Measurements from ENCODE around the gene XPC.
A peak's percentile ranks its signal among the peaks of the same experiment; 100 is the strongest.
"Not testable (repeated sequence)": the region's sequence is repeated elsewhere in the genome, so short reads cannot be mapped to it uniquely, and the experiment has no call there.

The XPC gene

DNA sequence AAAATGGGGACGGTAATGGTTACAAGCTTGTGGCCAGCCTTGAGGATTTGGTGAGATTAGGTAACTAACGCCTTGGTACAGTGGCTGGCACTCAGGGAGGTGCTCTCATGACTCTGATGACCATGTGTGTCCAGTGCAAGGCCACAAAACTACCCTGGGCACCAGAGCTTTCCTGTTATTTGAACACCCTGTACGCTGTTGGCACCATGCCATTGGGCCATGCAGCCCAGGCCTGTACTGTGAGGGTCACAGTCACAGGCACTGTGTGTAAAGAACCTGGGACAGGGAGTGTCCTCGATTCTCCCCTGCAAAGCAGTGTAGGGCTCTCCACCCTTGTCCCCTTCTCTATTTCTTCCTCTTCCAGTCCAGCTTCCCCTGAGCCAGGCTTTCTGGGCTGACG lies 47.3 kb downstream of the XPC start:
- DNase-seq: no peak

DNA sequence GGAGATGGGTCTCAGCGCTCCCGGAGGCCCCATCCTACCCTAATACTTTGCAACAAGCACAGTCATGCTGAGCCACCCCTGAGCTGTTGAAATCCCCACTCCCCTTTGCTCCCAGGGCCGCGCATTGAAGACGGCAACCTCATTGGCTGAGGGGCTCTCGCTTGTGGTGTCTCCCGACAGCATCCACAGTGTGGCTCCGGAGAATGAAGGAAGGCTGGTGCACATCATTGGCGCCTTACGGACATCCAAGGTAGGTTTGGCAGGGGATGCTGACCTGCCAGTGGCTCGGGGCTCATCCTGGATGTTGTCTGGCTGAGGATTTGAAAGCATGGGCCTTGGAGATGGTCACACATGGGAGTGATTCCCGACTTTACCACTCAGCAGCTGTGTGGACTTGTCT lies 47.7 kb downstream of the XPC start:
- DNase-seq: no peak

DNA sequence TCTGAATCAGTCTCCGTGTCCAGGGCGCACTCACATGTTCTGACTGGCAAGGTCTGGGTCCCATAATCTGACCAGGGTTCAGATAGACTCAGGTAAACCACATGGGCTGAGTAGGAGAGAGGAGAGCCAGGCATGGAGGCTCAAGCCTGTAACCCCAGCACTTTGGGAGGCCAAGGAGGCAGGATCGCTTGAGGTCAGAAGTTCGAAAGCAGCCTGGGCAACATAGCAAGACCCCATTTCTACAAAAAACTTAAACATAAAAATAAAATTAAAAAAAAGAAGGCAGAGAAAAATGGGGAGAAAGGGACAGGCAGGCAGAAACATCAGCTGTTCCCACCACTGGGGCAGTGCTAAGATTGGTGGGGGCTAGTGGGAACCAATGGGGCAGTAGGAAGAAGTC lies 48.2 kb downstream of the XPC start:
- no peak for DNase-seq

DNA sequence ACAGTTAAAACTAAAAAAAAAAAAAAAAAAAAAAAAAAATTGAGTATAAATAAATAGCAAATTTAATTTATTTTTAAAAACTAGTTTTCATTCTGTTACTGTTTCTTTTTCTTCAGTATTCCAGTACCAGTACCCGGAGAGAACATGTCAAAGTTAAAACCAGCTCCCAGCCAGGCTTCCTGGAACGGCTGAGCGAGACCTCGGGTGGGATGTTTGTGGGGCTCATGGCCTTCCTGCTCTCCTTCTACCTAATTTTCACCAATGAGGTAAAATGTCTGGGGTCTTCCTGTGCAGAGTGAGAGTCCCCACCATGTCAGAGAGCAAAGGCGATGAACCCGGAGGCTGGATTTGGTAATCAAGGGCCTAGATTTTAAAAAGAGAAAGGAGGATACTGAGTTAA lies 49.1 kb downstream of the XPC start:
- DNase-seq: no peak

DNA sequence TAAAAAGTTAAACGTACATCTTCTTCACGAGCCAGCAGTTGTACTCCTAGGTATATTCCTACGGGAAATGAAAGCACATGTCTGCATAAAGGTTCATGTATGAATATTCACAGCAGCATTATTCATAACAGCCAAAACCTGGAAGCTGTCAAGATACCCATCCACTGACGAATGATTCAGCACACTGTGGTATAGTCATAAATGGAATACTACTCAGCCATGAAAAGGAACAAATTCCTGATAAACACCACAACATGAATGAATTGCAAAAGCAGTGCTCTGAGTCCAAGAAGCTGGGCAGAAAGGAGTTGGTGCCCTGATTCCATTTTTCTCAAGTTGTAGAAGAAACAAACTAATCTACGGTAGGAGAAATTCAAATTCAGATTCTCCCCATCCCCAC lies 49.7 kb downstream of the XPC start:
- DNase-seq: no peak

DNA sequence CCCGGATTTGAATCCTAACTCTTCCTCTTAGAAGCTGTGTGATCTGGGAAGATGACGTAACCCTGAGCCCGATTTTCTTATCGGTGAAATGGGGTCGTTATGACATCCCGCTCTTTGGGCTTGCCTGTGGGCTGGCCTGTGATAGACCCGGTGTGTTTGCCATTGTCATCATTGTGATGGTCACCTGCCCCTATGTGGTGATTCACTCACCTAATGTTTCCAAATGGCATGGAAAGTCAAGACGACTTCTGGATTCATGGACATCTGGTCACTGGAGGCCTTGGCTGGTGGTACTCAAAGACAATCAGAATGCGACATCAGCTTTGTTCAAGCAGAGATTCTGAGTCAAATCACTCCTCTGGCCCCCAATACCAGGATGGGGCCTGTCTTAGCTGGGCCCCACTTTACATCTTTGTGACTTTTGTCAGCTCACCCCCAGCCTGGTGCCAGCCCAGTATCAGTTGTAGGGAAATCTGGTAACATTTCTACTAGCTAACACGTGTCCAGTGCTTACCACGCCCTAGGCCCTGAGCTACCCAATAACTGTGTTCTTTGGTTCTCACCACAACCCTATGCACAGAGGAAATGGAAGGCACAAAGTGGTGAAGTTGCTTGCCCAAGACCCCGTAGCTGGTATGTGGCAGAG lies 50.8 kb downstream of the XPC start:
- DNase-seq: no peak

DNA sequence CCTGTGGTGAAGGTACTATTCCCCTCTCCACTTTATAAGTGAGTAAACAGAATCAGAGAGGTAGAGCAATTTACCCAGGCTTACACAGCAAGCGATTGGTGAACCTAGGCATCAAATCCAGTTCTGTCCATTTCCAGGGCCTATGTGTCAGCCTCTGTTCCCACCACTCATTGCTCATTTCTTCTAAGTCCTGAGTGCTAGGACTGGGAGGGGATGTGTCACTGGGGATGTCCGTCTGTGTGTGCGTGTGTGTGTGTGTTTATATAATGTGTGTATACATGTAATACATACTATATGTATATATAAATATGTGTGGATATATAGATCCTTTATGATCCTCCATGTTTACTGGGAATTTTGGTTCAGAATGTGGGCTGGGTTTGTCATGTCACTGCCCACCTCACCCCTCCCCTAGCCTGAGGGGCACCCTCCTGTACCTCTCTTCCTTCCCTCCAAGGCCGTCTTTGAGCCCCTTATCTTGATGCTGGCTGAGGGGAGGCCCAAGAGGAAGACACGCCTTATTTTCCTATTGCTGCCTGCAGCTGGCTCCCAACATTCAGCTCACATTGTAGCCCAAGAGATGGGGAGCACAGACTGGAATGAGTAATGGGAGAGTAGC lies 51.4 kb downstream of the XPC start:
- no peak for DNase-seq

DNA sequence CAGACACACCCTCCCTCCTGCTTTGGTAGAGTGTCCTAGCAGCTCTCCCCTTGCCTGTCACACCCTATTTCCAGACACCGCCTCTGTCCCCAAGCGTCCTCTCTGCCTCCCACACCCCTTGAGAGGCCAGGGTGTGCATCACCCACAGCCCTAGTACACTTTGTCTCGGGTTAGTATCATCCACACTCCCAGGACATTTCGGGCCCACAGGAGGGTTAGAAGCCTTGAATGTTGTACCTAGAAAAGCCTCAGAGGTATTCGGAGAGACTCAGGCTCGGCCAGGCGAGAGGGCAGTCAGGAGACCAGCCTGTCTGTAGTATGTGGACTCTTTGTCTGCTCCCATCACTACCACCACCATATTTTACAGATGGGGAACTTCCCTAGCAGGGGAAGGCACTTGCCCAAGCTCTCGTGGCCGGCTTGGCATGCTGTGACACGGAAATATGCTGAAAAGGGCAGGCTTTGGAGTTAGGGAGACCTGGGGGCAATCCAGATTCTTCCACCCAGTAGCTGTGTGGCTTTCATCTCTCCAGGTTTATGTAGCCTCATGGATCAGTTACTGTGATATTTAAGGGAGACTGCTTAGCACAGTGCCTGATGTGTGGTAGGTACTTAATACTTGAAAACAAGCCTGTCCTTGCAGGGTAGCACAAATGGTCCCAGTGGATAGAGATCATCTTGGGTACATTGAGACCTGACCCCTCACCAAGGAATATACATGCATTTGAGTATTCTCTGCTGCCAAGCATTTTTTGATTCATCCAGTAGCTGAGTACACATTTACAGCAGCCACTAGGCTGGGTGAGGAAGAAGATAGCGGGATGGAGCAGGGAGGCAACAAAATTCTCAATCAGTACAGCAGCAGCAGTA lies 52.1 kb downstream of the XPC start:
- DNase-seq: no peak

DNA sequence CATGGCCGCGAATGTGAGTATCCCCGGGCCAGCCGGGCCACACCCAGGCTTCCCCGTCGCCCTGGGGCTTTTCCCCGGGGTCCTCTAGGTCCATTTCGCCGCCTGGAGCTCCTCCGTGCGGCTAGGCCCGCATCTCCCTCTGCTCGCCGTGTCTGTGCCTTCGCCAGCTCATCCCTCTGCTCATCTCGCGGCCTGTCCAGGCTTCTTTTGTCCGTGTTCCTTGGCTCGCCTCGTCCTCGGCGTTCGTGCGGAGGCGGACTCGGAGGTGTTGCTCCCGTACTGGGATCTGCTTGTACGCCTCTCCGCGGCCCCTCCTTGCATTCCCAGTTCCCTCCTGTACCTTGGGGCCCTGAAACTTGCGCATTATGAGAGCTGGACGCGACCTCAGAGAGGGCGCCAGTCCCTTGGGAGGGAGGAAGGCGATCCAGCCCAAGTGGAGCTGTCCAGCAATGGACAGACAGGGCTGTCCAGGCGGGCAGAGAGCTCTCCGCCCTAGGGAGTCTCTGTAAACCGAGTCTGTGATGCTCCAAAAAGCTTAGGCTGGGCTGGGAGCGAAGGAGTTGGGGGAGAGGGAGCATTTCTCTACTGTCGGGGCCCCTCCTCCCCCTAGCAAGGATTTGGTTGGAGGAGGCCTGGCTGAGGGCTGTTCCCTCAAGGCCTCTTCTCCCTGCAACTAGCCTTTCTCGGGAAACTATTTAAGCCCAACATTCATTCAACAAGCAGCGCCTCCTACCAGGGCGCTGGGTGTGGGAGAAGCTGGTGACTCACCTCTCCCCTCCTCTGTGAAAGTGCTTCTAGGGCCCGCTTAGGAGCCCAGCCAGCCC lies 53.0 kb downstream of the XPC start:
- DNase-seq: peak in 1 of 6 experiments; percentile 17

DNA sequence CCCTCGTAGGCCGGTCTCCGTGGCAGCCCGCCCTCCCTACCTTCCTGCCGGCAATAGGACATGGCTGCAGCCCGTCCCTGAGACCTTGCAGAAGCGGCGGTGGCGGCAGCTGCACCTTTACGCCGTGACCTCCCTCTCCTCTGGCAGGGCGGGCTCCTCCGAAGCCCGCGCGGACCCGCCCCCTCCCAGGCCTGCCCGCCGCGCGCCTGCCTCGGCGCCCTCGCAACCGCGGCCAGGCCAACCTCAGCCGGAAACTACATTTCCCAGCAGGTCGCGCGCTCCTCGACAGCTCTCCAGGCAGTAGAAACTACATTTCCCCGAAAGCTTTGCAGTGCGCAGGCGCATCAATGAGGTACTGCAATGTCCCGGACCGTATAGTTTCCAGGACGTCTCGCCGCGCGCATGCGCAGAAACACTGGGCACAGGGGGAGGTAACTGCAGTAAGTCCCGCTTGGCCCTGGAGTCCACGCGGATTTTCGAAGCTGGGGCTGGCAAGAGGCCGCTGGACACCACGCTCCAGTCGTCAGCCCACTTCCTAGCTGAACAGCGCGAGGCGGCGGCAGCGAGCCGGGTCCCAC lies 53.7 kb downstream of the XPC start, which contains the start of the genes CHCHD4 and TMEM43:
CHCHD4 (minus strand) TSS at position 256 of the 578 bp plus-strand sequence; CDS start at position 62, 194 bp downstream.
TMEM43 (plus strand) TSS at position 438 of the 578 bp plus-strand sequence. CDS start 142 bp downstream, outside the sequence.
- DNase-seq: peak; percentile 93 to 99 (median 97)

DNA sequence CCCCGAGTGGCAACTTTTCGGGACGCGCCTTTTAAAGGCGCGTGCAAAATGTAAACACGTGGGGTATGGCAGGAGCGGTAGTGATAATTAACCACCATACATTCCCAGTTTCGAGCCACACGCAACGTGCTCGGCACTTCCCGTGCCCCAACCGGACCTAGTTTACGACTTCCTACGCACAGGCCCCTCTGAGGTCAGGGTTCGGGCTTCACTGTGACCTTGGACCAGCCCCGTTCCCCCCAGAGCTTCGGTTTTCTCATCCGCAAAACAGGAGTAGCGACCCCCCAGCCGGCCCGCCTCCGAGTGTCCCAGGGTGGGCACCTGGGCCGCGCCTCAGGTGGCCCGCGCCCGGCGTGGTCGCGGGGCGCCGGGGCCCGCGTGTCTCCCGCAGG lies 54.2 kb downstream of the XPC start:
- DNase-seq: peak in 3 of 6 experiments; percentile 31 to 76 (median 55)

DNA sequence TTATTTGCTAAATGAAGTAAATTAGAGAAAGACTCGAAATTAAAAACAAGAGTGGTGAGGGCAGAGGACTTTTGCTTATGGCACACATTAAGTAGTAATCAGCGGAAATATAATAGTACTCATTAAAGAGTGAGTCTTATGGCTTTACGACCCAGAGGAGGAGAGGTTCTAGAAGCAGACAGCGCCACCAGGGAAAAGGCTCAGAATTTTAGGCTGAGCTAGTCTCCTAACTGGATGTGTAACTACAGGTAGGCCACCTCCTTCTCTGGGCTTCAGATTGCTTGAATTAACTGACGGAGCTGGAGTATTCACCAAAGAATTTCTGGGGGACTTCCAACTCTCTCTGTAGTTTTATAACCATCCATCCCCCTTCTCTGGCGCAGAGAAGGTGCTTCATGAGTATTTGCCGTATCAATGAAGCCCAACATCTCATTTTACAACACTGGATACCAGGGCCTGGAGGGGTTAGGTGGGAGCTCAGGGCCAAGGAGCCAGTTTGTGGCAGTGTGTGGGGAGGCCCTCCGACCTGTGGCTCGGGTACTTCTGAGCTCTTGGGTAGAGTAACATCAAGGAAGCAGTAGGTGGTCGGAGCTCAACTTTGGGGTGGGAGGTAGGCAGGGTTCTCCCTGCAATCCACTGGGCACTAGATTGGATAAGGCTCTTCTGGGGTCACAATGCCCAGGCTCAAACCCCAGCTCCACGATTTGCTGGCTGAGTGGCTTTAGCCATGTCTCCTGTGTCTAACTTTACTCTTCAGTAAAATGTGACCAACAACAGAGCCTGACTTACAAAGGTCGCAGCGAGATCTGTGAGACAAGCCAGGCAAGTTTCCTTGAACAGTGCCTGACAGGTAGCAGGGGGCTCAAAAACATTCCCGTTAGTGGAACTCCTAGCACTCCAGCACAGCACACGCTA lies 54.8 kb downstream of the XPC start:
- DNase-seq: no peak

DNA sequence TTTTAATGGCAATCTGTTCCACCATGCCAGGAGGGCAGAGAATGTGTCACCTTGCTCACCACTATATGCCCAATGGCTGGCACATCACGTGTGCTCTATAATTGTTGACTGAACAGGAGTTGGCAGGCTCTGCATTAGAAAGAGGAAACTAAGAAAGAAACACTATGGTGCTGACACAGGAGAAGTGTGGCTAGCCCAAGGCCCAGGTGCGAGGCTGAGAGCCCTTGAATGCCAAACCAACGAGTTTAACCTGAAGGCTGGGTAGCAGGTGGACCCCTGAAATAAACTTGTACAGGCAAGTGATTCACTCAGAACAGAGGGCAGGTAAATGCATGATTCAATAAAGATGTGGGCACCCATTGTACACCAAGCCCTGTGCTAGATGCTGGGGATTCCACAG lies 56.1 kb downstream of the XPC start:
- no peak for DNase-seq

DNA sequence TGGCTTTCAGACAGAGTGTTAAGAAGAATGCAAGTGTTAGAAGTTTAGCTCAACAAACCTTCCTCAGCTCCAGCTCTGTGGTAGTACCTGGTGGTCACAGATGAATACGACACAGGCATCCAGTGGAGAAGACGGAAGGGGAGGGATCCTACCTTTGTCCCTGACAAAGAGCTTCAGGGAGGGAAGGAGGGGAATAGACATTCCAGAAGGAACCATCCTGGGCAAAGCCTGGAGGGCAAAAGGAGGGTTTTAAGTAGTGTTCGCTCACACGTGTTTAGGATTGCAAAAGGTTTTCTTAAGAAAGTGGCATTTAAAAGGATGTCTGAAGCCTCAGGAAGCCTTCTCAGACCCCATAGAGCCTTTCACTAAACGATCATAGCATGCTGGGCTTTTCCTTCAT lies 56.5 kb downstream of the XPC start:
- no peak for DNase-seq

DNA sequence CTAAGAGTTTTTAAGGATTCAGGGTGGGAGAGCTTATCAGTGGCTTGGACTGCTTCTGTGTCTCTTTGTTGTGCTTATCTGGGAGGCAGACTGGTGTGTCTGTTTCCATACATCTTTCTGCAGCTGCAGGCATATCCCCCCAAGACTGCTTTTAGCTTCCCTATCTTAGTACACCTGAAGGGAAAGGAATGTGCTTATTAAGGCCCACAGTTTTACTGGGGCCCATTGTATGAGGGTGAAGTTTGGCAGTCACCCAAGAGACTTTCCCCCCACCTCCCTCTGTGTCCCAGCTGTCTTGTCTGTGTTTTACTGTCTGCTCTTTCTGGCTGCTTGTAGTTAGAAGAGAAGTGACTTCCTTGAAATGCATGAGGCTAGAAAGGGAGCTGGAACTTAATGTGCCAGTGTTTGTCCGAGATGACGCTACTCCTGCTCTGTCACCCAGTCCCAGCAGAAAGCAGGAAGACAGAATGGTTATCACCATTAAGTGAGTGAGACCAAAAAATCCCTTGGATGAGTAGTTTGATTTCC lies 57.4 kb downstream of the XPC start:
- DNase-seq: not testable (repeated sequence)

DNA sequence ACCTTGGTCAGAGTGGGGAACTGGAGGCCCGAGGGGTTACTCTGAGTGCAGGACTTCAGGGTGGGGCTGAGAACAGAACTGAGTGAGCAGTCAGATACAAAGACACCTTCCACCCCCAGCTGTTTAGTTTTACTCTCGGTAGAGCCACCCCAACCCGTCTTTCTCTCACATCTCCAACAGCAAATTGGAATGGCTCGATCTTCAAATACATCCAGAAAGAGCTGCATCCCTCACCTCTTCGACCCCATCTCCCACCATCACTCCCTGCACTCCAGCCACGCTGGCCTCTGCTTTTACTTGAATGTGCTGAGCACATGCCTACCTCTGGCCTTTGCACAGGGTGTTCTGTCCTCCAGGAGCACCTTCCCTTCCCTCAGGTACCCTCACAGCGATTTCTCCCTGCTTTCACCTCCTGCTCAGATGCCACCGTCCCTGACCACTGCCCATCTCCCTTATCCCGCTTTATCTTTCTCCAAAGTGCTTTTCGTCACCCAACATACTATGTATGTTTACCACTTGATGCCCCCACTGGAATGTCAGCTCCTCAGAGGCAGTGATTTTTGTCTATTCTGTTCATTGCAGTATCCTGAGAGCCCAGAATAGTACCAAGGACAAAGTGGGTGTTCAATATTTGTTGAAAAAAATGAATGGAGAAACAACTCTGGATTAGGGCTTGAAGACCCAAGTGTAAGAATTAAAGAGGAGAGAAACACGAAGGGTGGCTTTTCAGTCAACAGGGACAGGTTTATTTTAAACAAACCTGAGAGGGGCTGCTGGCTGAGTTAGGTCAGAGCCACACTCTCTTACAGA lies 58.1 kb downstream of the XPC start:
- DNase-seq: no peak

DNA sequence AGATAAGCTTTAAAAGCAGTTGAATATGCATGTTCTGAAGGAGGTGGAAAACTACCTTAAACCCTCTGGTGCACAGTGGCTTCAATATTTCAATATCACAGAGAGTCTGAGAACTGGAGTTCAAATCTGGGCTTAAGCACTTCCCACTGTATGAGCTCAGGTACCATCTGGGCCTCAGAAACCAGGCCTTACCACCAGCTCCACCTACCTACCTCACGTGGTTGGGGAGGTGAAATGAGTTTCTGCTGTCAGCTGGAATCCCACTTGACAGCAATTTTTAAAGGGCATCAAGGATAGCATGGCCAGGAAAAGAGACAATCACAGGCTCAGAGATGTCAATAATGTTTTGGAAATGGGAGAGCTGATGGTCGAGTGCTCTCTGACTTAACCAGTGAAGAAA lies 58.8 kb downstream of the XPC start:
- no peak for DNase-seq

DNA sequence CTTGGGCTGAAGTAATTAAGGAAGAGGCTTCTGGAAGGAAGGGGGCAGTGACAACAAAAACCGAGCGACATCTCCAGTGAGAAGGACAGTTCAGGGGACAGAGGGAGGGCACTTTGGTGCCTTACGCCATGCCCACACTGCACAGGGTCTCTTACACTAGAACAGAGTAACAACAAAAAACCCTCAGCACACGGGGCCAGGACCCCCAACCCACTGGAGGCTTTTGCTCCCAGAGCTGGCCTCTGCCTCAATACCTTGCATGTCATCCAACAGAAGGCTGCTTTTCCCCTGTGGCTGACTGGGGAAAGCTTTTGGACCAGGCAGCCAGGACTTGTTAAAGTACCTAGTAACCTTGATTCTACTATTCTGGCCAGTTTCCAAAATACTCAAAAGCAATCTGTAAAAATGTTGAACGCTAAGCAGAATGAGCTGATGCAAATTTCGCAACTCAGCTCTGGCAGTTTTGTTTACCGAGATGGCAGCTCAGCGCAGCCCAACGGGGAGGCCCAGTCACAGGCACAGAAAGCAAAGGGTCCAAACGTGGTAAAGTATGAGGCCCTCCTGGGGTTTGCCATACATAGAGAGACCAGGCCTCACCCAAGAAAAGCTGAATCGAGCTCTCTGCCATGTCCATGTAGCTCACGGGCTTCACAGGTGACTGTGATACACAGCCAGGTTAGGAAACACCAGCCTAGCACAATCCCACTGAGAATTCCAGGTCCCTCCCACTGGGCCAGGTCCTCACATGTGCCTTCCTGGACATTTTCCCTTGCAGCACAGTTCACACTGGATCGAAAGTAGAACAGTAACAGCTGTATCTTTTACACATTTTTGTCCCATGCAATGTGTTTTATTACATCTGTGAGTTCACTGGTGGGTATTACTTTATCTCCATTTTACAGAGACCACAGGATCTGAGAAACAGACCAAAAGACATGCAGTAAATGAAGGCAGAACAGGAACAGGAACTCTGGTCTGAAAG lies 59.7 kb downstream of the XPC start:
- DNase-seq: no peak
